ENCODE results near the gene BARD1. TPM values are rescaled to one million over a fixed set of nuclear protein-coding genes. Genes with fewer than 3 reads are reported as not detected.

The BARD1 gene
- total and polyA plus RNA-seq, 3 donors from 2014 or later: 10.9 to 25.4 (median 21.6) TPM

GRCh38 chr2:214753455-214753854 lies 56.0 kb downstream of the BARD1 start:
- Histone ChIP-seq H3K27ac (no peak overlapping the region), H3K36me3 (ENCODE audit: low read depth, missing control alignments) (no peaks in the 10 kb centered on the region), H3K4me1 (no peaks in the 10 kb centered on the region), H3K4me3 (no peak overlapping the region), H3K27me3 (no peaks in the 10 kb centered on the region), H3K9me3 (no peaks in the 10 kb centered on the region)
- WGBS, 2 donors: 71 to 89% methylated on average over 2 of the region's 2 CpGs
- no peak for TF ChIP-seq POLR2A (IDR thresholded peaks at IDR 0.05)
- TF ChIP-seq, protein P1, sequence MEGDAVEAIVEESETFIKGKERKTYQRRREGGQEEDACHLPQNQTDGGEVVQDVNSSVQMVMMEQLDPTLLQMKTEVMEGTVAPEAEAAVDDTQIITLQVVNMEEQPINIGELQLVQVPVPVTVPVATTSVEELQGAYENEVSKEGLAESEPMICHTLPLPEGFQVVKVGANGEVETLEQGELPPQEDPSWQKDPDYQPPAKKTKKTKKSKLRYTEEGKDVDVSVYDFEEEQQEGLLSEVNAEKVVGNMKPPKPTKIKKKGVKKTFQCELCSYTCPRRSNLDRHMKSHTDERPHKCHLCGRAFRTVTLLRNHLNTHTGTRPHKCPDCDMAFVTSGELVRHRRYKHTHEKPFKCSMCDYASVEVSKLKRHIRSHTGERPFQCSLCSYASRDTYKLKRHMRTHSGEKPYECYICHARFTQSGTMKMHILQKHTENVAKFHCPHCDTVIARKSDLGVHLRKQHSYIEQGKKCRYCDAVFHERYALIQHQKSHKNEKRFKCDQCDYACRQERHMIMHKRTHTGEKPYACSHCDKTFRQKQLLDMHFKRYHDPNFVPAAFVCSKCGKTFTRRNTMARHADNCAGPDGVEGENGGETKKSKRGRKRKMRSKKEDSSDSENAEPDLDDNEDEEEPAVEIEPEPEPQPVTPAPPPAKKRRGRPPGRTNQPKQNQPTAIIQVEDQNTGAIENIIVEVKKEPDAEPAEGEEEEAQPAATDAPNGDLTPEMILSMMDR (IDR thresholded peaks at IDR 0.05): no peak
- no peak for DNase-seq
- intact Hi-C loops (cut with DNase I; ENCODE audit: low total_unique reads): no loop called here

- H3K36me3 ChIP-seq (ENCODE audit: low read depth, missing control alignments): no peaks in the 10 kb centered on the region
- no peak for DNase-seq
- H3K27me3 ChIP-seq: no peaks in the 10 kb centered on the region
- no peak overlapping the region for H3K4me3 ChIP-seq
- no peak overlapping the region for H3K27ac ChIP-seq
- H3K4me1 ChIP-seq: no peaks in the 10 kb centered on the region
- TF ChIP-seq, protein P1 (IDR thresholded peaks at IDR 0.05): no peak
- no peak for TF ChIP-seq POLR2A (IDR thresholded peaks at IDR 0.05)
- H3K9me3 ChIP-seq: no peaks in the 10 kb centered on the region
- intact Hi-C loops (cut with DNase I; ENCODE audit: low total_unique reads): no loop called here
- WGBS, 2 donors: 91% methylated on average over 2 of the region's 2 CpGs
Measured at GRCh38 chr2:214750529-214750928, 59.0 kb downstream of the BARD1 start.

- no peak overlapping the region for H3K4me3 ChIP-seq
- H3K27ac ChIP-seq: no peak overlapping the region
- H3K27me3 ChIP-seq: no peaks in the 10 kb centered on the region
- intact Hi-C loops (cut with DNase I; ENCODE audit: low total_unique reads): no loop called here
- H3K9me3 ChIP-seq: no peaks in the 10 kb centered on the region
- TF ChIP-seq, protein P1 (IDR thresholded peaks at IDR 0.05): no peak
- no peak for TF ChIP-seq POLR2A (IDR thresholded peaks at IDR 0.05)
- no peak for DNase-seq
- no peaks in the 10 kb centered on the region for H3K36me3 ChIP-seq (ENCODE audit: low read depth, missing control alignments)
- H3K4me1 ChIP-seq: no peaks in the 10 kb centered on the region
Measured at GRCh38 chr2:214747992-214748391, 61.5 kb downstream of the BARD1 start.

GRCh38 chr2:214742119-214742518 lies 67.4 kb downstream of the BARD1 start:
- H3K9me3 ChIP-seq: no peaks in the 10 kb centered on the region
- intact Hi-C loops (cut with DNase I; ENCODE audit: low total_unique reads): no loop called here
- 96 to 100% methylated on average over 1 of the region's 1 CpG for WGBS, 2 donors
- H3K36me3 ChIP-seq (ENCODE audit: low read depth, missing control alignments): no peaks in the 10 kb centered on the region
- H3K4me3 ChIP-seq: no peak overlapping the region
- no peaks in the 10 kb centered on the region for H3K27me3 ChIP-seq
- H3K27ac ChIP-seq: no peak overlapping the region
- H3K4me1 ChIP-seq: no peaks in the 10 kb centered on the region
- DNase-seq: no peak
- TF ChIP-seq, protein P1 (IDR thresholded peaks at IDR 0.05): no peak
- no peak for TF ChIP-seq POLR2A (IDR thresholded peaks at IDR 0.05)

GRCh38 chr2:214740867-214741395 lies 68.6 kb downstream of the BARD1 start:
- H3K27me3 ChIP-seq: no peaks in the 10 kb centered on the region
- no peaks in the 10 kb centered on the region for H3K4me1 ChIP-seq
- H3K36me3 ChIP-seq (ENCODE audit: low read depth, missing control alignments): no peaks in the 10 kb centered on the region
- intact Hi-C loops (cut with DNase I; ENCODE audit: low total_unique reads): no loop called here
- DNase-seq: no peak
- H3K4me3 ChIP-seq: no peak overlapping the region
- TF ChIP-seq POLR2A (IDR thresholded peaks at IDR 0.05): no peak
- TF ChIP-seq, protein P1 (IDR thresholded peaks at IDR 0.05): no peak
- H3K27ac ChIP-seq: no peak overlapping the region
- H3K9me3 ChIP-seq: no peaks in the 10 kb centered on the region
- WGBS, 2 donors: 83 to 89% methylated on average over 1 of the region's 1 CpG

Data from testis (tissue), 3 donors.